SKM-1 treated with dmso at 0.1 percent for 144 hours (cell line): ENCODE data around the gene SPESP1.
"Not testable (repeated sequence)": the region's sequence is repeated elsewhere in the genome, so short reads cannot be mapped to it uniquely, and the experiment has no call there.

ENCODE experiments used
- DNase-seq: peaks from one replicate; lab custom pipeline; 2025; ENCODE audit not compliant: unreplicated experiment; lab: John Stamatoyannopoulos, UW

The SPESP1 gene

GRCh38 chr15:68962465-68962864 lies 32.1 kb downstream of the SPESP1 start:
- DNase-seq, result no peak

- DNase-seq, result not testable (repeated sequence)
Measured at GRCh38 chr15:68963719-68964118, 33.4 kb downstream of the SPESP1 start.

DNA sequence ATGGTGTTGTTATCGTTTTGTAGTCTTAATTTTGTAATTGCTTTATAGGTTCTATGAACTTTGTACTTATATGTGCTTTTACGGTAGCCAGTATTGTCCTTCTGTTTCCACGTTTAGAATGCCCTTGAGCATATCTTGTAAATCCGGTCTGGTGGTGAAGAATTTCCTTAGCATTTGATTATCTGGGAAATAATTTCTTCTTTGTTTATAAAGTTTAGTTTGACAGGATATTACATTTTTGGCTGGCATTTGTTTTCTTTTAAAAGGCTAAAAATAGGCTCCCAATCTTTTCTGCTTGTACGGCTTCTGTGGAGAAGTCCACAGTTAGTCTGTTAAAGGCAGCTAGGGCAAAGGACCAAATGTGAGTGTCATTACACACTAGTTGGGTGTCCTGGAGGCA lies 36.7 kb downstream of the SPESP1 start:
- no peak for DNase-seq

- DNase-seq, result no peak
Measured at GRCh38 chr15:68967948-68968347, 37.6 kb downstream of the SPESP1 start.

- DNase-seq, result no peak
Measured at GRCh38 chr15:68969298-68969697, 39.0 kb downstream of the SPESP1 start.

- DNase-seq, result no peak
Measured at GRCh38 chr15:68972201-68973065, 42.1 kb downstream of the SPESP1 start.

GRCh38 chr15:68975651-68976160 lies 45.4 kb downstream of the SPESP1 start:
- not testable (repeated sequence) for DNase-seq

- DNase-seq, result not testable (repeated sequence)
Measured at GRCh38 chr15:68977426-68977825, 47.1 kb downstream of the SPESP1 start.

DNA sequence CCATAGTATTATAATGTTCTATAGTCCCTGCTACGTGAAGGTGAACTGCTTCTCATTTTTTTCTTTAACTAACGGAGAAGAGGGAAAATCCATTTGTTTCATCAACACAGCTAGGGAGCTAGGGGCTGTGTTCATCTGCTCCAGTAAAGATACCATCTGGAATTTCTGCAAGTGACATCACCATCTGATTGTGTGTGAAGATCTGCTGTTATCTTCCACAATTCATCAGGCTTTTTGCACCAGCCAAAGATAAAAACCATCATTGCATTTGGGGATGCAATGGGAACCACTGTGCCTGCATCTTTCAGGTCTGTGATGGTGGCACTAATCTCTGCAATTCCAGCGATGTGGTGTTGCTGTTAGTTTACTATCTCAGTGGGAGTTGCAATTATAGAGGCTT lies 48.7 kb downstream of the SPESP1 start:
- no peak for DNase-seq

- no peak for DNase-seq
Measured at GRCh38 chr15:68979816-68980215, 49.5 kb downstream of the SPESP1 start.

DNA sequence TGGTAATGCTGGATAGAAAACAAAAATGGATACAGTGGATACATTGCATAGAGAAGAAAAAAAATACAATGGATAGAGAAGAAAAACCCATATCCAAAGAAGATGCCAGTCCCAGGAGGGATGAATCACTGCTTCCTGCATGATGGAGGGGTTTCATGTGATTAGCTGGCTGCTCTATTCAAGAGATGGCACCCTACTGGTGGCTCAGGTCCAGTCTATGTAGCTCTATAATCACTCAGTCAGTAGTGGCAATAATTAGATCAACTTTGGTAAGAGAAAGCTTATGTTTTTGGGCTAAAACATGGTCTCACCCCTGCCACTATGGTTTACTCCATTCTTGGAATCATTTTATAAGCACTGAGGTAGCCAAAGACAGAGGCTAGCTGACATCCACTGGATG lies 50.5 kb downstream of the SPESP1 start:
- DNase-seq, result no peak

- no peak for DNase-seq
Measured at GRCh38 chr15:68981941-68982340, 51.6 kb downstream of the SPESP1 start.

GRCh38 chr15:68982976-68983563 lies 52.7 kb downstream of the SPESP1 start:
- no peak for DNase-seq

DNA sequence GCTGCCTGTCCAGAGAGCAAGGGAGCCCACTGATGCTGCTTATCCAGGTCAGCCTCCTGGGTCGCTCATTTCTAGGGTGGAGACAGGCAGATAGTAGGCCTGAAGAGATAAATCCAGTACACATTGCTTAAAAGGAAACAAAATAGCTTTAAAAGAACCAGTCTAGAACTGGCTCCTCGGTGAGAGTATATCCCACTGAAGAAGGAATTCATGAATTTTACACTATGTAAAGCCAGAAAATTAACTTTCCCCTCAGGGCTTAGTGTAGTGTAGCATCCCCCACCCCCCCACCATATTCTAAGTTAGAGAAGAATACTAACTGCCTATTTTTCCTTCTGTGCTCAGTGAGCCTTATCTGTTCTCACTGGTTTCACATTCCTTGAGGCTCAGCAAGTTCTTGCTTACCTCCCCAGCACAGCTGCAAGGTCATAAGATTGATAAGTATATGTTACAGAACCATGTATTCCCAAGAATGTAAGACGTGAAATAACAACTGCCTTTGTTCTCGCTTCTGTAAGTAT lies 53.7 kb downstream of the SPESP1 start:
- no peak for DNase-seq

DNA sequence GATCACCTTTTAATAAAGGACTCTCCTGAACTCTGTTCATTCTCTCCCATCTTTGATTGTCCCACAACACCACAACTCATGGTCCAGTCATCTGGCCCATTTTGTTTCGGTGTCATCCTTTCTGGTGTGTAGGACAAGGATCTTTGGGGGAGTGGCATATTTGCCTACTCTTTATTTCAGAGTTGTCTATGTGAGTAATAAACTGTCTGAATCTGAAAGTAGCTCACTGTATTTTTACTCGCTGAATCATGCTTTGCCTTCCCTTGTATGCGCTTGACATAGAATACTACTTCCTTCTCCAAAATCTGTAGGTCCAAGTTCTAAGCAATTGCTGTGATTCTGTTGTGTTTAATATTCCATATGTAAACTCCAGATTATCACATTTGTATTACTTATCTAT lies 54.3 kb downstream of the SPESP1 start:
- DNase-seq, result no peak

GRCh38 chr15:68985361-68985891 lies 55.1 kb downstream of the SPESP1 start:
- no peak for DNase-seq

GRCh38 chr15:68986322-68986721 lies 56.0 kb downstream of the SPESP1 start:
- no peak for DNase-seq

- no peak for DNase-seq
Measured at GRCh38 chr15:68987120-68987519, 56.8 kb downstream of the SPESP1 start.

DNA sequence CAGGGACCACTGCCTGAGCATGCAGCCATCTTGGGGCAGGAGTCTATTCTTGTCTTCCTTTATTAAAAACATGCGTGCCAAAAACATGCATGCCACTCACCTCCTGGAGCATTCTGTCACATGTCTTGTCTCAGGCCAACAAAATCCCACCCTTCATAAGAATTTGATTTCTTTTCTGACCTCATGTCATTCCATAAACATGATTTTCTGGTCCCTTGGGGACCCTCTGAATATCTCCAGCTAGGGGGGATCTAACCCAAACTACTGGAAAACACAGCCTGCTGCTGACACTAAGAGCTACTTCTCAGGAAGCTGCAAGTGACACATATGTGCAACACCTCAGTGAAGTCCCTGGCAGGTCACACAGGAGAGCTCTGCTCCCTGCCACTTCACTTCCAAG lies 57.4 kb downstream of the SPESP1 start:
- DNase-seq, result no peak

DNA sequence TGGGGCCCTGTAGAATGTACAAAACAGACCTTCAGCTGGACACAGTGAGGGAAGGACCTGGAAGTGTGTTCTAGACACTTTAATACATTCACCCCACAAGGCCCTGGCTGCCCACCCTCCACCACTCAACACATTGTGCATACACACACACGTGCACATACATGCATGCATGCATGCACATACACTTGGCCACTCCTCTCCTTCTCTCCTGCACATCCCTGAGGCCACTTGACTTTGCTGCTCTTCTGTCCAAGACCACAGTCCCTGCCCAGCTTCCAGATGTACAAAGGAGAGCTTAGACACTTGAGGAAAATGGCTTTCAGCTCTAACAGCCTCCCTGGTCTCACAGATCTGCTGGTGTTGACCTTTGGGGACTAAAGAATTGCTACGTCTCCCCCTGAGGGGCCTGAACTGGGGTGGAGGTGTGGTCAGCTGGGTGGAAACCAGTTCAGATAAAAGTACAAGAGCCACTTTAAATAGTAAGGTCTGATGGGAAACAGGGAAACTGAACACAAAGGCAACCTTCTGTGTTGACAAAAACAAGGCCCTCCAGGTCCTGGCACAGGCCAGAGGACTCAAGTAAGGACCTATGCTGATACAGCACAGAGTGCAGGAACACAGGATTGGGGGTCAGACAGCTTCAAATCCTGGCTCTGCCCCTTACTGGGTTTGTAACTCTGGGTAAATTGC lies 59.4 kb downstream of the SPESP1 start:
- DNase-seq, result no peak

DNA sequence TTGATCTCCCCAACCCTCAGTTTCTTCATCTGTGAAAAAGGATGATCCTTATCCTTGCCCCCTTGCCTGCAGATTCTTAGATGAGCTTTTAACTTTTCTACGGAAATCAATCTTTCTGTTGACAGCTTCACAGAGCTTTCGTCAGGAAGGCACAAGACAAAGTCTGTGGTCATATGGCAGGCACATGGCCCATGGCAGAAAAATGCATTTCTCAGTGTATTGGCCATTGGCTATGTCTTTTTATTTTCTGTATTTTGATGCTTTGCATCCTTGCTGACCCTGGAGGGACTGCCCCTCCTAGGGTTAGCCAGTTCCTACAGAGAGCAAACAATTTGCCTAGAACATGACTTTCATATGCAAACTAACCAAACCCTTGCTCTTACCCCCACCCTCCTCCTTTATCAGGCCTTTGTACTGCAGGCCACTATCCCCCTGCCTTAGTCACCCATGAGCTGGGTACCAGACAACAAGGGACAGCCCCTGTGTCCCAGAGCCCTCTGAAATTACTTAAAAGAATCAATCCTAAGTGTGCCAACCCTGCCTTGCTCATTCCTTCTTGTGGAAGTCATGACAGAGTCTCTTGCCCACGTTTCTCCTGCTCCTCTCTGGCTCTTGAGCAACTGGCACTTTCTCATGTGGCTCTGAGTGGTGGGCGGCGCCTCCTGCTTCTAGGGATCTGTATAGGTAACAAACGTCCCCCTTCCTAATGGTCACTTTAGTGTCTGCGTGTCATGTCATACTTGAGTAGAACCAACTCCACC lies 60.1 kb downstream of the SPESP1 start:
- DNase-seq, result no peak
